GM12878 (cell line): Measurements from ENCODE around the gene NKD1. TPM values are rescaled to one million over a fixed set of nuclear protein-coding genes. Genes with fewer than 3 reads are reported as not detected.

Experiments
- ATAC-seq: fragments of 200-7000 bp; cut with Tn5 transposase; 3 replicates; pipeline ENCODE4 v1.9.1; 2020; ENCODE audit warnings: mild to moderate bottlenecking, moderate library complexity
- BruUV-seq: library from RNA; stranded (reverse); fragments of 400-500 nt; replicated peaks from 2 replicates; lab custom pipeline; 2021; lab: Mats Ljungman, UMichigan
- CTCF ChIA-PET: fragments of 300-600 bp; sonication (Branson Sonifier 250); formaldehyde crosslinking; extraction: SDS; loops from one replicate; lab custom pipeline; 2021; ENCODE audit warnings: inconsistent platforms; lab: Yijun Ruan, JAX
- POLR2A ChIA-PET: fragments of 350-600 bp; formaldehyde crosslinking; extraction: SDS; loops from one replicate; lab custom pipeline; 2021; ENCODE audit warnings: inconsistent platforms; lab: Charles Lee
- RAD21 ChIA-PET: fragments of 300-600 bp; sonication (Branson Sonifier 250); formaldehyde crosslinking; loops from one replicate; lab custom pipeline; 2023; ENCODE audit warnings: antibody characterized with exemption; ENCODE audit not compliant: unreplicated experiment; lab: Charles Lee
- SMC1A ChIA-PET: fragments of 300-600 bp; sonication (Branson Sonifier 250); formaldehyde crosslinking; loops from one replicate; lab custom pipeline; 2023; ENCODE audit not compliant: unreplicated experiment, uncharacterized antibody; lab: Charles Lee
- DNase-seq: peaks from one replicate; pipeline ENCODE4 v3.0.0-alpha.2; 2011; ENCODE audit warnings: low read depth, low spot score
- FAIRE-seq: peaks from 3 replicates; lab custom pipeline; 2011; peaks lifted over from hg19 to GRCh38; lab: Jason Lieb, UNC
- H2AFZ ChIP-seq: 2 replicates; pipeline ENCODE4 v1.6.0; 2011; ENCODE audit warnings: low read depth, low read length, control low read depth; ENCODE audit not compliant: control insufficient read depth
- H3K27ac ChIP-seq: 2 replicates; pipeline ENCODE4 v1.5.1; 2011; ENCODE audit warnings: control low read depth; ENCODE audit not compliant: control insufficient read depth, insufficient read depth
- H3K27me3 ChIP-seq, 2 experiments: replicated peaks in 1 of 2; 2 replicates each; pipeline versions ENCODE4 v1.6.0 to v1.6.1; 2011; ENCODE audit warnings: low read length in 1 of 2; ENCODE audit not compliant: control insufficient read depth in 2 of 2, insufficient read depth in 2 of 2
- H3K36me3 ChIP-seq, 2 experiments: 2 replicates each; pipeline ENCODE4 v1.5.1; 2011; ENCODE audit warnings: low read length in 1 of 2; ENCODE audit not compliant: control insufficient read depth in 2 of 2, insufficient read depth in 2 of 2
- H3K4me1 ChIP-seq: 2 replicates; pipeline ENCODE4 v1.6.1; 2011; ENCODE audit warnings: mild to moderate bottlenecking, low read length, moderate library complexity, mixed read lengths; ENCODE audit not compliant: control insufficient read depth, insufficient read depth
- H3K4me2 ChIP-seq: 2 replicates; pipeline ENCODE4 v1.6.0; 2011; ENCODE audit warnings: control low read depth; ENCODE audit not compliant: control insufficient read depth, insufficient read depth
- H3K4me3 ChIP-seq: fragments of 200-600 bp; sonication (generic); 2 replicates; pipeline ENCODE4 v1.5.1; 2016
- H3K79me2 ChIP-seq: 2 replicates; pipeline ENCODE4 v1.6.0; 2011; ENCODE audit warnings: low read length; ENCODE audit not compliant: control insufficient read depth, insufficient read depth
- H3K9ac ChIP-seq: 2 replicates; pipeline ENCODE4 v1.8.0; 2011; ENCODE audit warnings: low read length, control low read depth, mixed read lengths; ENCODE audit not compliant: control insufficient read depth, insufficient read depth
- H3K9me3 ChIP-seq: replicated peaks from 3 replicates; pipeline ENCODE4 v1.5.1; 2011; ENCODE audit warnings: mild to moderate bottlenecking, low read length; ENCODE audit not compliant: control insufficient read depth, insufficient read depth
- H4K20me1 ChIP-seq: 2 replicates; pipeline ENCODE4 v1.6.0; 2011; ENCODE audit not compliant: control insufficient read depth, insufficient read depth
- ETV6 ChIP-seq, 2 experiments: fragments of 450-650 bp in 1 of 2; IDR thresholded peaks in 1 of 2; conservative IDR thresholded peaks in 1 of 2; 2 replicates each; pipeline ENCODE4 v1.6.1; 2014; ENCODE audit warnings: antibody characterized with exemption in 1 of 2, borderline replicate concordance in 1 of 2, low read depth in 1 of 2, mild to moderate bottlenecking in 1 of 2, moderate library complexity in 1 of 2
- GABPA ChIP-seq: IDR thresholded peaks from 2 replicates; pipeline ENCODE4 v1.6.1; 2014; ENCODE audit warnings: antibody characterized with exemption, low read depth, mild to moderate bottlenecking, inconsistent platforms
- HDAC6 ChIP-seq: fragments of 200-600 bp; sonication (generic); IDR thresholded peaks from one replicate; pipeline ENCODE4 v1.8.0; 2017; ENCODE audit warnings: antibody characterized with exemption; ENCODE audit not compliant: unreplicated experiment
- IRF5 ChIP-seq: fragments of 450-650 bp; IDR thresholded peaks from 2 replicates; pipeline ENCODE4 v1.6.1; 2017; ENCODE audit warnings: borderline replicate concordance
- JUND ChIP-seq: IDR thresholded peaks from 2 replicates; pipeline ENCODE4 v1.6.1; 2012; ENCODE audit warnings: low read depth, mild to moderate bottlenecking, low read length, improper control_type of control experiment, moderate library complexity
- KLF5 ChIP-seq: fragments of 450-650 bp; IDR thresholded peaks from 2 replicates; pipeline ENCODE4 v1.6.1; 2014; ENCODE audit warnings: mild to moderate bottlenecking; ENCODE audit not compliant: partially characterized antibody
- MEF2B ChIP-seq: fragments of 450-650 bp; IDR thresholded peaks from 2 replicates; pipeline ENCODE4 v1.6.1; 2018; ENCODE audit warnings: mild to moderate bottlenecking, moderate library complexity; ENCODE audit not compliant: partially characterized antibody, poor library complexity, severe bottlenecking
- PRDM15 ChIP-seq: fragments of 450-650 bp; formaldehyde crosslinking; IDR thresholded peaks from 2 replicates; pipeline ENCODE4 v1.4.0; 2020; ENCODE audit warnings: mild to moderate bottlenecking, moderate library complexity
- SUZ12 ChIP-seq: fragments of 200-600 bp; sonication (generic); IDR thresholded peaks from one replicate; pipeline ENCODE4 v1.6.1; 2018; ENCODE audit warnings: antibody characterized with exemption, mild to moderate bottlenecking; ENCODE audit not compliant: unreplicated experiment
- TBL1XR1 ChIP-seq: IDR thresholded peaks from 2 replicates; pipeline ENCODE4 v1.6.1; 2012; ENCODE audit warnings: low read depth, low read length, improper control_type of control experiment
- ZBED1 ChIP-seq: IDR thresholded peaks from 2 replicates; pipeline ENCODE4 v1.6.1; 2016; ENCODE audit warnings: borderline replicate concordance
- WGBS: methylation state at CpG from one replicate; pipeline ENCODE4 v1.1.6; 2016; ENCODE audit warnings: low lambda C conversion rate; ENCODE audit not compliant: insufficient replicate concordance, insufficient coverage; ENCODE audit errors: missing lambda C conversion rate; 5-methylcytosine and 5-hydroxymethylcytosine counted together
- in situ Hi-C: fragments of 300-500 bp; cut with MboI; formaldehyde crosslinking; loops from 9 replicates; pipeline ENCODE4 v1.14.3; 2018; ENCODE audit warnings: mixed read lengths
- intact Hi-C: fragments of 100-400 bp; cut with micrococcal nuclease; formaldehyde crosslinking; loops from one replicate; pipeline ENCODE4 v1.14.2; 2022; ENCODE audit not compliant: unreplicated experiment
- polyA plus RNA-seq, 11 experiments: library from polyadenylated mRNA; depleted of rRNA in 4 of 11; unstranded in 6 of 11; stranded (reverse) in 5 of 11; fragments of >200 nt; fragmentation: Nextera tagmentation in 4 of 11; fragmentation: Illumina TruSeq in 1 of 11; extraction: Ambion mirVana in 4 of 11; extraction: Trizol in 1 of 11; gene quantifications; 1 replicate in 1 of 11; 2 replicates in 10 of 11; pipeline versions ENCODE4 v1.2.1 to v1.2.3, GENCODE V29; 2011 to 2016; ENCODE audit warnings: inconsistent platforms in 2 of 11, missing spikeins in 2 of 11, low read depth in 1 of 11
- total RNA-seq, 4 experiments: library from RNA; depleted of rRNA in 3 of 4; stranded (reverse); fragments of >200 nt in 3 of 4; fragmentation: Illumina TruSeq in 1 of 4; extraction: Trizol in 1 of 4; gene quantifications; 2 replicates each; pipeline versions ENCODE4 v1.2.1 to v1.2.3, GENCODE V29; 2013 to 2021

Gene NKD1
- total and polyA plus RNA-seq, 10 of the 15 experiments (the other 5 are each of a cell fraction or from before 2014, with no cell fraction given), result under 0.01 to 0.49 (median 0.04) TPM; not detected in 2

- TF ChIP-seq PRDM15 (no peak), IRF5 (no peak), ETV6 (conservative IDR thresholded peaks at IDR 0.05 in 1 of 2, IDR thresholded peaks at IDR 0.05 in 1 of 2; ENCODE audit: borderline replicate concordance in 1 of 2, low read depth in 1 of 2) (no peak)
Measured at GRCh38 chr16:50607970-50608557, 59.9 kb downstream of the NKD1 start (continued).

GRCh38 chr16:50609049-50609448 lies 60.9 kb downstream of the NKD1 start:
- 67% methylated on average over 7 of the region's 7 CpGs for WGBS
- Histone ChIP-seq H3K9me3 (no peaks in the 10 kb centered on the region), H2AFZ (no peak overlapping the region), H3K4me2 (no peak overlapping the region), H3K9ac (no peak overlapping the region), H4K20me1 (no peaks in the 10 kb centered on the region), H3K27ac (no peak overlapping the region), H3K27me3 (no peaks in the 10 kb centered on the region; a peak in 1 of 4 replicates), H3K79me2 (no peaks in the 10 kb centered on the region), H3K4me3 (no peak overlapping the region), H3K4me1 (peaks cover 3% of the 10 kb centered on the region; the same call in 1 of the 2 replicates), H3K36me3 (no peaks in the 10 kb centered on the region)
- no peak for DNase-seq
- RAD21 ChIA-PET, result no interaction called here
- ATAC-seq, result no peak
- CTCF ChIA-PET, result interaction anchor here (0.9 kb wide), 1 partner anchor 56 kb away, joined by 3 read pairs; no protein-coding TSS in a partner anchor
- no peak for FAIRE-seq
- in situ Hi-C loops (no loop called here), intact Hi-C loops (no loop called here)
- TF ChIP-seq ZBED1, result no peak
- no peak for TF ChIP-seq GABPA
- TF ChIP-seq MEF2B, result no peak
- TF ChIP-seq HDAC6, result no peak
- no peak for TF ChIP-seq JUND
- TF ChIP-seq SUZ12, result no peak
- TF ChIP-seq KLF5, result no peak
- TF ChIP-seq TBL1XR1, result no peak
- POLR2A ChIA-PET, result no interaction called here
- SMC1A ChIA-PET, result no interaction called here
- BruUV-seq, result no TSS peak
